Activated T-helper 2 cell treated with anti-CD3 and anti-CD28 coated beads, Interferon-gamma antibody, Interleukin-2, Interleukin-4, amounts not matched to agents 10 μg/mL and 5 μg/mL and 100 μg/mL, durations not matched to agents 14 hours and 24 hours and 36 hours (primary cell): ENCODE measurements around the gene STRA6. TPM values are rescaled to one million over a fixed set of nuclear protein-coding genes. Genes with fewer than 3 reads are reported as not detected.

Source experiments
- DNase-seq: peaks from one replicate; pipeline ENCODE4 v3.0.0; 2021; ENCODE audit warnings: low spot score
- H3K27ac Mint-ChIP-seq: one replicate; pipeline ENCODE4 v1.8.0; 2021; ENCODE audit warnings: mixed read lengths
- H3K27me3 Mint-ChIP-seq: one replicate; pipeline ENCODE4 v1.8.0; 2021; ENCODE audit warnings: low read depth, mixed read lengths
- H3K36me3 Mint-ChIP-seq: one replicate; pipeline ENCODE4 v1.8.0; 2021; ENCODE audit warnings: low read depth, mixed read lengths
- H3K4me1 Mint-ChIP-seq: one replicate; pipeline ENCODE4 v1.8.0; 2021; ENCODE audit warnings: low read depth, mixed read lengths
- H3K4me3 Mint-ChIP-seq: one replicate; pipeline ENCODE4 v1.8.0; 2021; ENCODE audit warnings: low read depth, mild to moderate bottlenecking, moderate library complexity, mixed read lengths
- H3K9me3 Mint-ChIP-seq: one replicate; pipeline ENCODE4 v1.8.0; 2021; ENCODE audit warnings: mixed read lengths
- intact Hi-C: fragments of 100-400 bp; cut with micrococcal nuclease; formaldehyde crosslinking; loops from one replicate; pipeline ENCODE4 v1.15.1; 2023
- total RNA-seq: library from RNA; stranded (reverse); gene quantifications from 2 replicates; pipeline ENCODE4 v1.2.3, GENCODE V29; 2022

STRA6 gene
- total RNA-seq, 1 donor from 2014 or later = not detected

- H3K4me1 Mint-ChIP-seq = no peaks in the 10 kb centered on the region
- H3K27me3 Mint-ChIP-seq = peaks cover 28% of the 10 kb centered on the region
- no peak overlapping the region for H3K4me3 Mint-ChIP-seq
- H3K36me3 Mint-ChIP-seq = no peaks in the 10 kb centered on the region
- no peak overlapping the region for H3K27ac Mint-ChIP-seq
- no peak for DNase-seq
- no peaks in the 10 kb centered on the region for H3K9me3 Mint-ChIP-seq
- intact Hi-C loops = no loop called here
Observed at GRCh38 chr15:74221399-74222239, 19.0 kb upstream of the STRA6 start.

GRCh38 chr15:74220475-74221248, 18.1 kb upstream of the STRA6 start:
- Mint-ChIP-seq H3K9me3 (no peaks in the 10 kb centered on the region), H3K4me3 (no peak overlapping the region), H3K36me3 (no peaks in the 10 kb centered on the region), H3K27ac (no peak overlapping the region), H3K27me3 (peaks cover 25% of the 10 kb centered on the region), H3K4me1 (no peaks in the 10 kb centered on the region)
- intact Hi-C loops = no loop called here
- DNase-seq = no peak

DNA sequence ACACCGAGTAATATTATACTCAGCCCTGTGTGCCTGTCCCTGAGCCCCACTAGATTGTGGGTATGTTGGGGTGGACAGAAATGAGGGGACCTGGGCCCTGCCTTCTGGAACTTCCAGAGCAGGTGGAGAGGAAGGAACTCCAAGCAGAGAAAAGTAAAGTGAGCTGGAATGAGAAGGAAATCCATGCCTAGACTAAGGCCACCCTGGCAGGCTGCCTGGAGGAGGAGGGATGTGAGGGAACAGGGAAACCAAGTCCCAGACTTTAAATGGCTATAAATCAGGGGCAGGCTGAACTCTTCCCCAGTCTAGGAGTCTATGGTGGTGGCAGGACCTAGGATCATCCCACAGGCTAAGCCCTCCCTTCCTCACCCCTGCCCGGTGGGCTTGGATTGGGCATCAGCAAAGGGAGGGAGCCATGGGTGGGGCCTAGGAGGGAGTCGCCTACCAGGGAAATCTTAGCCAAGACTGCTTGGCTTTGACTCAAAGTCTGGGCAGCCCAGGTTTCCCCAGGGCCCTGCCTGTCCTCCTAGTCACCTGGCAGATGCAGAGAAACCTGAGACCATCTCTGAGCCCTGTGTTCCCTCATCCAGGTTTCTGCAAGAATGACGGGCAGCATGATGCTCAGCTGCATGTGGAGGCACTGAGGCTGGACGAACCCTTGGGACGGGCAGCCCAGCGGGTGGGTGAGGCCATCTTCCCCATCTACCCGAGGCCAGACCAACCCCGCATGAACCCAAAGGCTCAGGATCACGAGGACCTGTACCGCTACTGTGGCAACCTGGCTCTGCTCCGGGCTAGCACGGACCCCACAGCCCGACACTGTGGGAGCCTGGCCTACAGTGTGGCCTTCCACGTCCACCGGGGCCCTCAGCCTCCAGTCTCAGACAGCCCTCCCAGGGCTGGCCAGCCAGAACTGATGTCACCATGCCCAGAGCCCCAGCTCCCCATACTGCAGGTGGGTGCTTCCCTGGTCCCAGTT, 15.6 kb upstream of the STRA6 start:
- Mint-ChIP-seq H3K27me3 (peaks cover 11% of the 10 kb centered on the region), H3K36me3 (no peaks in the 10 kb centered on the region), H3K4me1 (no peaks in the 10 kb centered on the region), H3K9me3 (no peaks in the 10 kb centered on the region), H3K27ac (no peak overlapping the region), H3K4me3 (no peak overlapping the region)
- intact Hi-C loops = no loop called here
- DNase-seq = no peak

GRCh38 chr15:74216949-74217348, 14.4 kb upstream of the STRA6 start:
- Mint-ChIP-seq H3K27ac (no peak overlapping the region), H3K4me1 (no peaks in the 10 kb centered on the region), H3K9me3 (no peaks in the 10 kb centered on the region), H3K4me3 (no peak overlapping the region), H3K36me3 (no peaks in the 10 kb centered on the region), H3K27me3 (peaks cover 5% of the 10 kb centered on the region)
- intact Hi-C loops = no loop called here
- no peak for DNase-seq

GRCh38 chr15:74215958-74216357, 13.4 kb upstream of the STRA6 start:
- no peaks in the 10 kb centered on the region for H3K9me3 Mint-ChIP-seq
- peaks cover 5% of the 10 kb centered on the region for H3K27me3 Mint-ChIP-seq
- no peaks in the 10 kb centered on the region for H3K36me3 Mint-ChIP-seq
- no peaks in the 10 kb centered on the region for H3K4me1 Mint-ChIP-seq
- intact Hi-C loops = no loop called here
- DNase-seq = no peak
- H3K27ac Mint-ChIP-seq = no peak overlapping the region
- no peak overlapping the region for H3K4me3 Mint-ChIP-seq

DNA sequence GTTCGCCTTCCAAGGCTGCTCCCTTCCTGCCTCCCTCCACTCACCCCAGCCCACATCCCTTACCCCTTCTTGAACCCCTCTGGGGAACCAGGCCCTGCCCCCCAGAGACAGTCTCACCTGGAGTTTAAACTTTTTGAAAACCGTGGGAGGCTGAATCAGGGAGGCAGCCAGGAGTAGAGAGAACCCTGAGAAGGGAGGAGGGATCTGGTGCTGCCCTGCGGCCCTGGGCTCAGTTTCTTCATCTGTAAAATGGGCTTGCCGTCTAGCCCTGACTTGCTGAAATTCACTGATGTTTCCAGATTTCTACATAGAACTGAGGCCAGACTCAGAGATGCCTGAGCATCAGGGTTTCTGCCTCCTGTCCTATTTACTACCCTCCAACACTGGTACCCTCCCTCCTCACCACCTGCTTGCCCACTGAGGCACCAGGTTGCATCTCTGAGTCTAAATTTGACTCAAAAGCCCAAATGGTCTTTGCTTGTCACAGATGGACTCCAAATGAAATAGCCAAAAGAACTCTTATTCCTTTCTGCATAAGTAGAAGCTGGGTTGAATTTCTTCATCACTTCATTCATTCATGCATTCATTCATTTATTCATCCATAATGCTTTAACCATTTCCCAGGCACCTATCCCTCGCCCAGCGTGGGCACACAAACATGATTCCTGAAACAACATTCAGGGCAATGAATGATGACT, 11.9 kb upstream of the STRA6 start:
- DNase-seq = no peak
- Mint-ChIP-seq H3K4me1 (no peaks in the 10 kb centered on the region), H3K9me3 (no peaks in the 10 kb centered on the region), H3K4me3 (no peak overlapping the region), H3K27me3 (peaks cover 4% of the 10 kb centered on the region), H3K36me3 (no peaks in the 10 kb centered on the region), H3K27ac (no peak overlapping the region)
- intact Hi-C loops = no loop called here

DNA sequence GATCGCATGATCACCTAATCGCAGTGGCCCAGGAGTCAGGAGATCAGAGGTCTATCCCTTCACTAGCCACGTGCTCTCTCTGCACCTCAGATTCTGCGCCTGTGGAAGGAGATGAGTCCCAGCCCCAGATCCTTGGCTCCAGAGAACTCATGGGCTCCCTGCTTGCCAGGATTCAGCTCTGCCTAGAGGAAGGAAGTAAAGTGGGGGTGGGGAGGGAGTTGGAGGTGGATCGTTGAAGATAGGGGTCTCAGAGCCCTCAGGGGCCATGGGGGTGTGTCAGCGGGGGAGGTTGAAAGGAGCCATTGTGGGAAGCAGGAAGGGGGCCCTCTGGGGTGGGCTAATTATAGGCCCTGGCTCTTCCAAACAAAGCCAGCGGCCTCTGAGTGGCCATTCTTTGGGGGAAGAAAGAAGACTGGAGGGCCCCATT, 11.3 kb upstream of the STRA6 start:
- Mint-ChIP-seq H3K9me3 (no peaks in the 10 kb centered on the region), H3K4me3 (no peak overlapping the region), H3K27me3 (peaks cover 2% of the 10 kb centered on the region), H3K4me1 (no peaks in the 10 kb centered on the region), H3K27ac (no peak overlapping the region), H3K36me3 (no peaks in the 10 kb centered on the region)
- intact Hi-C loops = no loop called here
- no peak for DNase-seq

- Mint-ChIP-seq H3K27me3 (peaks cover 8% of the 10 kb centered on the region), H3K4me3 (no peak overlapping the region), H3K9me3 (no peaks in the 10 kb centered on the region), H3K4me1 (no peaks in the 10 kb centered on the region), H3K27ac (no peak overlapping the region), H3K36me3 (no peaks in the 10 kb centered on the region)
- intact Hi-C loops = no loop called here
- DNase-seq = no peak
Observed at GRCh38 chr15:74212494-74212893, 9.9 kb upstream of the STRA6 start.

GRCh38 chr15:74211656-74212055, 9.1 kb upstream of the STRA6 start:
- H3K27me3 Mint-ChIP-seq = peaks cover 10% of the 10 kb centered on the region
- H3K27ac Mint-ChIP-seq = no peak overlapping the region
- intact Hi-C loops = no loop called here
- no peaks in the 10 kb centered on the region for H3K9me3 Mint-ChIP-seq
- DNase-seq = no peak
- no peak overlapping the region for H3K4me3 Mint-ChIP-seq
- H3K36me3 Mint-ChIP-seq = no peaks in the 10 kb centered on the region
- no peaks in the 10 kb centered on the region for H3K4me1 Mint-ChIP-seq

- Mint-ChIP-seq H3K4me1 (no peaks in the 10 kb centered on the region), H3K27ac (no peak overlapping the region), H3K9me3 (no peaks in the 10 kb centered on the region), H3K4me3 (no peak overlapping the region), H3K27me3 (peaks cover 12% of the 10 kb centered on the region), H3K36me3 (no peaks in the 10 kb centered on the region)
- intact Hi-C loops = no loop called here
- DNase-seq = no peak
Observed at GRCh38 chr15:74210729-74211128, 8.1 kb upstream of the STRA6 start.

DNA sequence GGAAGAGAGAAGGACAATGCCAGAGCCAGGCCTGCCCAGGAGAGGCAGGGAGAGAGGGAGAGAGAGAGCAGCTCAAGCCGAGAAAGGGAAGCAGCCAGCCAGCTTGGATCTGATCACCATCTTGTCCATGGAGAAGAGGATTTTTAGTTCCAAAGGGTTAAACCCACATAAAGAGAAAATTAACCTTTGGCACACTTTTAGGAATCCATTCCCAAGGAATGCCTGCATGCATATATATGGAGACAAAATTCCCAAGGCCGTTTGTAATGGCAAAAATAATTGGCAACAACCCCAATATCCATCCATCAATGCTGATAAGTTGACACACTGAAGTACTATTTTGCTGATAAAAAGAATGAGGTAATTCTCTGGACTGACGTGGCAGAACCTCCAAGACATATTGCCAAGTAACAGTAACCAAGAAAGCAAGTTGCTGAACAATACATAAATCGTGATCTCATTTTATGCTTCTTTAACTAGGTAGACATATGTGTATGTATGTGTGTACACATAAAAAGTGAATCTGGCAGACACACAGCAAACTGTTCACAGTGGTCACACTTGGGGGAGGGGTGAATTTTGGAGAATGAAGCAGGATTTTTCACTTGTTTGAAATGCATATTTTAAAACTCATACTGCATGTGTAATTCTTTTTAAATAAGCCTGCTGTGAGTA, 7.5 kb upstream of the STRA6 start:
- intact Hi-C loops = no loop called here
- H3K9me3 Mint-ChIP-seq = no peaks in the 10 kb centered on the region
- H3K36me3 Mint-ChIP-seq = no peaks in the 10 kb centered on the region
- no peaks in the 10 kb centered on the region for H3K4me1 Mint-ChIP-seq
- H3K27me3 Mint-ChIP-seq = peaks cover 12% of the 10 kb centered on the region
- no peak overlapping the region for H3K27ac Mint-ChIP-seq
- DNase-seq = no peak
- no peak overlapping the region for H3K4me3 Mint-ChIP-seq

- Mint-ChIP-seq H3K36me3 (no peaks in the 10 kb centered on the region), H3K27ac (no peak overlapping the region), H3K9me3 (no peaks in the 10 kb centered on the region), H3K4me3 (no peak overlapping the region), H3K27me3 (peaks cover 10% of the 10 kb centered on the region), H3K4me1 (no peaks in the 10 kb centered on the region)
- DNase-seq = no peak
- intact Hi-C loops = no loop called here
Observed at GRCh38 chr15:74209560-74209958, 7.0 kb upstream of the STRA6 start.
